ENCODE results near the gene FYTTD1.
A peak's percentile ranks its signal among the peaks of the same experiment; 100 is the strongest.

FYTTD1 gene

DNA sequence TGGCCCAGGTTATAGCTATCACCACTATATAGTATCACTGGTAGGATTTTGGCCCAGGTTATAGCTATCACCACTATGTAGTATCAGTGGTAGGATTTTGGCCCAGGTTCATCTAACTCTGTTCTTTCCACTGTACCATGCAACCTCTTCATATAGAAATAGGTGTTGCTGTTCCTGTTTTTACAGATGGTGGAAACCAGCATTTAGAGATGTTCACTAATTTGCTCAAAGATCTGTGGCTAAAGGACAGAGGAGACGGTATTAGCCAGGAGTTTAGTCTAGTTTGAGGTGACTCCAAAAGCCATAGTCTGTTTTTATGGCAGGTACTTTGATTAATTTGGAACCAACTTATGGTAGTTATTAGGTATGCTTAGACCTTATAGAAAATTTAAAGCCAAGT is 44.4 kb downstream of the FYTTD1 start:
- H2AK5ac ChIP-seq (ENCODE audit: low read length, severe bottlenecking) = no peak overlapping the region
- DNase-seq = no peak
- H2BK120ac ChIP-seq (ENCODE audit: low read depth, low read length) = no peak overlapping the region
- no peaks in the 10 kb centered on the region for H3K79me1 ChIP-seq (replicated peaks; ENCODE audit: low read length, poor library complexity, severe bottlenecking)
- H3K23ac ChIP-seq (ENCODE audit: low read length in 2 of 2) = no peak overlapping the region
- no peak overlapping the region for H3K4me2 ChIP-seq (ENCODE audit: low read length, poor library complexity, severe bottlenecking)
- no peak overlapping the region for H3K18ac ChIP-seq (ENCODE audit: low read depth in 1 of 2, low read length in 2 of 2)
- H3K4me3 ChIP-seq (ENCODE audit: insufficient read depth in 1 of 2, low read depth in 1 of 2, low read length in 2 of 2) = peak overlapping the region in 1 of 2 experiments; percentile 66
- H3K4me1 ChIP-seq (ENCODE audit: control insufficient read depth, insufficient read depth, low read depth, low read length) = peaks cover 6% of the 10 kb centered on the region
- peak overlapping the region; percentile 11 for H3K9ac ChIP-seq (ENCODE audit: low read length)
- no peak overlapping the region for H4K8ac ChIP-seq (ENCODE audit: low read length)
- H2BK5ac ChIP-seq (ENCODE audit: low read depth, low read length, poor library complexity, severe bottlenecking) = no peak overlapping the region
- H3K27ac ChIP-seq (ENCODE audit: low read length, poor library complexity, severe bottlenecking) = no peak overlapping the region
- H4K91ac ChIP-seq (ENCODE audit: low read length) = no peak overlapping the region
- no peaks in the 10 kb centered on the region for H3K9me3 ChIP-seq (ENCODE audit: control insufficient read depth, low read length)
- H2BK12ac ChIP-seq (ENCODE audit: low read length in 2 of 2) = no peak overlapping the region
- no peaks in the 10 kb centered on the region for H3K36me3 ChIP-seq (ENCODE audit: control insufficient read depth in 1 of 2, insufficient read depth in 2 of 2, low read depth in 1 of 2, low read length in 2 of 2)
- no peak overlapping the region for H3K4ac ChIP-seq (ENCODE audit: low read depth in 1 of 2, low read length in 2 of 2)
- no peak overlapping the region for H2AFZ ChIP-seq (ENCODE audit: low read depth, low read length)
- H2BK15ac ChIP-seq (ENCODE audit: low read depth, poor library complexity, severe bottlenecking) = no peak overlapping the region
- WGBS = 97% methylated on average over 1 of the region's 1 CpG
- H3K27me3 ChIP-seq (ENCODE audit: control insufficient read depth in 1 of 2, insufficient read depth in 1 of 2, low read length in 2 of 2) = no peaks in the 10 kb centered on the region
- H3K14ac ChIP-seq (ENCODE audit: low read length in 2 of 2) = no peak overlapping the region

- Histone ChIP-seq H3K79me1 (replicated peaks; ENCODE audit: low read length, poor library complexity, severe bottlenecking) (no peaks in the 10 kb centered on the region), H3K36me3 (ENCODE audit: control insufficient read depth in 1 of 2, insufficient read depth in 2 of 2, low read depth in 1 of 2, low read length in 2 of 2) (no peaks in the 10 kb centered on the region), H4K91ac (ENCODE audit: low read length) (no peak overlapping the region), H3K9me3 (ENCODE audit: control insufficient read depth, low read length) (no peaks in the 10 kb centered on the region), H3K9ac (ENCODE audit: low read length) (peak overlapping the region; percentile 57), H3K14ac (ENCODE audit: low read length in 2 of 2) (no peak overlapping the region), H3K4me2 (ENCODE audit: low read length, poor library complexity, severe bottlenecking) (no peak overlapping the region), H3K4me1 (ENCODE audit: control insufficient read depth, insufficient read depth, low read depth, low read length) (peaks cover 6% of the 10 kb centered on the region), H3K27me3 (ENCODE audit: control insufficient read depth in 1 of 2, insufficient read depth in 1 of 2, low read length in 2 of 2) (no peaks in the 10 kb centered on the region), H3K18ac (ENCODE audit: low read depth in 1 of 2, low read length in 2 of 2) (no peak overlapping the region), H2AK5ac (ENCODE audit: low read length, severe bottlenecking) (no peak overlapping the region), H2AFZ (ENCODE audit: low read depth, low read length) (no peak overlapping the region), H3K27ac (ENCODE audit: low read length, poor library complexity, severe bottlenecking) (no peak overlapping the region), H2BK12ac (ENCODE audit: low read length in 2 of 2) (no peak overlapping the region), H2BK15ac (ENCODE audit: low read depth, poor library complexity, severe bottlenecking) (no peak overlapping the region), H4K8ac (ENCODE audit: low read length) (no peak overlapping the region), H3K23ac (ENCODE audit: low read length in 2 of 2) (no peak overlapping the region), H3K4me3 (ENCODE audit: insufficient read depth in 1 of 2, low read depth in 1 of 2, low read length in 2 of 2) (no peak overlapping the region), H2BK5ac (ENCODE audit: low read depth, low read length, poor library complexity, severe bottlenecking) (no peak overlapping the region), H2BK120ac (ENCODE audit: low read depth, low read length) (no peak overlapping the region), H3K4ac (ENCODE audit: low read depth in 1 of 2, low read length in 2 of 2) (no peak overlapping the region)
- no CpG with 5 or more reads among the region's 1 CpG for WGBS
- peak; percentile 66 for DNase-seq
Measured at GRCh38 chr3:197795200-197795599, 45.5 kb downstream of the FYTTD1 start.

DNA sequence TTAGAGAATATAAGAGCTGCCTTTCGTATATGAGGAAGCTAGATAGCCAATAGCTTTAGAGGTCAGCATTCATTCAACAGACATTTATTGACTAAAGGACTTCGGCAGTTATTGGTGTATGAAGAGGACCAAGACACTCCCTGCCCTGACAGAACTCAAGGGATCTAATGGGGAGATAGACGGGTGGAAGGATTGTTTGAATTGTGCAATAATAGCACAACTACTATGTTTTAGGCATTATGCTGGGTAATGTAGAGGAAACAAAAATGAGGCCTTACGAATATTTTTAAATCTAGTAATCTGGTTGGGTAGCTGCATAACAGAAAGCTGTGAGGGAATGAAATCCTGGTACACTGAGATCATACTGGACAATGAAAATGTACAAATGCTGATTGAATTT is 46.4 kb downstream of the FYTTD1 start:
- H3K36me3 ChIP-seq (ENCODE audit: control insufficient read depth in 1 of 2, insufficient read depth in 2 of 2, low read depth in 1 of 2, low read length in 2 of 2) = no peaks in the 10 kb centered on the region
- H2BK15ac ChIP-seq (ENCODE audit: low read depth, poor library complexity, severe bottlenecking) = no peak overlapping the region
- H4K8ac ChIP-seq (ENCODE audit: low read length) = no peak overlapping the region
- H3K18ac ChIP-seq (ENCODE audit: low read depth in 1 of 2, low read length in 2 of 2) = no peak overlapping the region
- no peak overlapping the region for H2AK5ac ChIP-seq (ENCODE audit: low read length, severe bottlenecking)
- no peak overlapping the region for H2AFZ ChIP-seq (ENCODE audit: low read depth, low read length)
- peak overlapping the region; percentile 27 for H3K9ac ChIP-seq (ENCODE audit: low read length)
- WGBS = over 99% methylated on average over 3 of the region's 4 CpGs
- no peak overlapping the region for H2BK12ac ChIP-seq (ENCODE audit: low read length in 2 of 2)
- no peak overlapping the region for H3K4ac ChIP-seq (ENCODE audit: low read depth in 1 of 2, low read length in 2 of 2)
- no peak overlapping the region for H3K14ac ChIP-seq (ENCODE audit: low read length in 2 of 2)
- no peak overlapping the region for H4K91ac ChIP-seq (ENCODE audit: low read length)
- no peaks in the 10 kb centered on the region for H3K27me3 ChIP-seq (ENCODE audit: control insufficient read depth in 1 of 2, insufficient read depth in 1 of 2, low read length in 2 of 2)
- no peaks in the 10 kb centered on the region for H3K79me1 ChIP-seq (replicated peaks; ENCODE audit: low read length, poor library complexity, severe bottlenecking)
- no peak overlapping the region for H2BK120ac ChIP-seq (ENCODE audit: low read depth, low read length)
- H3K9me3 ChIP-seq (ENCODE audit: control insufficient read depth, low read length) = no peaks in the 10 kb centered on the region
- no peak overlapping the region for H3K23ac ChIP-seq (ENCODE audit: low read length in 2 of 2)
- no peak overlapping the region for H3K4me2 ChIP-seq (ENCODE audit: low read length, poor library complexity, severe bottlenecking)
- H3K4me1 ChIP-seq (ENCODE audit: control insufficient read depth, insufficient read depth, low read depth, low read length) = peaks cover 4% of the 10 kb centered on the region
- no peak overlapping the region for H2BK5ac ChIP-seq (ENCODE audit: low read depth, low read length, poor library complexity, severe bottlenecking)
- no peak overlapping the region for H3K4me3 ChIP-seq (ENCODE audit: insufficient read depth in 1 of 2, low read depth in 1 of 2, low read length in 2 of 2)
- H3K27ac ChIP-seq (ENCODE audit: low read length, poor library complexity, severe bottlenecking) = no peak overlapping the region
- DNase-seq = no peak

DNA sequence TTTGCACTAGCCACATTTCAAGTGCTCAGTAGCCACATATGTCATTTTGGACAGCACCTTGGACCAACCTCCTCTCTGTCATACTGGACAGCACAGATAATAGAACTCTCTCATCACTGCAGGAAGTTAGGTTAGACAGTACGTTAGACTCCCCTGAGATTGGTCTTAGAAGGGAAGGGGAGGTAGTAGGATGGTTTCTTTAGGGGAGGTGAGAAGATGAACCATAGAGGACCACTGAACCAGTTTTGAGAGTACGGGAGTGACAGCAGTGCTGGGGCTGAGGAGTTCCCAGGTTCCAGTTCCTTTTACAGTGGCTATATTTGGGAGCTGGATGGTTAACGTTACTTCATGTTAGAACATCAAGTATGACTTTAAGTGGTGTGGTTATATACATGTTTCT is 49.2 kb downstream of the FYTTD1 start:
- Histone ChIP-seq H3K4ac (ENCODE audit: low read depth in 1 of 2, low read length in 2 of 2) (peak overlapping the region in 1 of 2 experiments; percentile 26), H4K8ac (ENCODE audit: low read length) (no peak overlapping the region), H3K14ac (ENCODE audit: low read length in 2 of 2) (no peak overlapping the region), H3K4me3 (ENCODE audit: insufficient read depth in 1 of 2, low read depth in 1 of 2, low read length in 2 of 2) (no peak overlapping the region), H2AK5ac (ENCODE audit: low read length, severe bottlenecking) (no peak overlapping the region), H3K36me3 (ENCODE audit: control insufficient read depth in 1 of 2, insufficient read depth in 2 of 2, low read depth in 1 of 2, low read length in 2 of 2) (no peaks in the 10 kb centered on the region), H3K79me1 (replicated peaks; ENCODE audit: low read length, poor library complexity, severe bottlenecking) (no peaks in the 10 kb centered on the region), H3K18ac (ENCODE audit: low read depth in 1 of 2, low read length in 2 of 2) (no peak overlapping the region), H3K4me2 (ENCODE audit: low read length, poor library complexity, severe bottlenecking) (no peak overlapping the region), H2AFZ (ENCODE audit: low read depth, low read length) (no peak overlapping the region), H3K9ac (ENCODE audit: low read length) (no peak overlapping the region), H3K27me3 (ENCODE audit: control insufficient read depth in 1 of 2, insufficient read depth in 1 of 2, low read length in 2 of 2) (no peaks in the 10 kb centered on the region), H2BK5ac (ENCODE audit: low read depth, low read length, poor library complexity, severe bottlenecking) (no peak overlapping the region), H3K27ac (ENCODE audit: low read length, poor library complexity, severe bottlenecking) (no peak overlapping the region), H4K91ac (ENCODE audit: low read length) (no peak overlapping the region), H2BK120ac (ENCODE audit: low read depth, low read length) (no peak overlapping the region), H3K23ac (ENCODE audit: low read length in 2 of 2) (no peak overlapping the region), H3K9me3 (ENCODE audit: control insufficient read depth, low read length) (no peaks in the 10 kb centered on the region), H2BK12ac (ENCODE audit: low read length in 2 of 2) (no peak overlapping the region), H3K4me1 (ENCODE audit: control insufficient read depth, insufficient read depth, low read depth, low read length) (no peaks in the 10 kb centered on the region), H2BK15ac (ENCODE audit: low read depth, poor library complexity, severe bottlenecking) (no peak overlapping the region)
- no peak for DNase-seq
- WGBS = 82% methylated on average over 3 of the region's 3 CpGs
